NCI-H2171 (cell line): Measurements from ENCODE around the gene FGL2.
"Not testable (repeated sequence)": the region's sequence is repeated elsewhere in the genome, so short reads cannot be mapped to it uniquely, and the experiment has no call there.

Experiments
- DNase-seq: peaks from one replicate; lab custom pipeline; 2025; lab: John Stamatoyannopoulos, UW

Gene FGL2, protein sequence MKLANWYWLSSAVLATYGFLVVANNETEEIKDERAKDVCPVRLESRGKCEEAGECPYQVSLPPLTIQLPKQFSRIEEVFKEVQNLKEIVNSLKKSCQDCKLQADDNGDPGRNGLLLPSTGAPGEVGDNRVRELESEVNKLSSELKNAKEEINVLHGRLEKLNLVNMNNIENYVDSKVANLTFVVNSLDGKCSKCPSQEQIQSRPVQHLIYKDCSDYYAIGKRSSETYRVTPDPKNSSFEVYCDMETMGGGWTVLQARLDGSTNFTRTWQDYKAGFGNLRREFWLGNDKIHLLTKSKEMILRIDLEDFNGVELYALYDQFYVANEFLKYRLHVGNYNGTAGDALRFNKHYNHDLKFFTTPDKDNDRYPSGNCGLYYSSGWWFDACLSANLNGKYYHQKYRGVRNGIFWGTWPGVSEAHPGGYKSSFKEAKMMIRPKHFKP

GRCh38 chr7:77199013-77199966, at the start of gene FGL2:
Gene FGL2 (minus strand): TSS chr7:77199819. CDS start chr7:77199793, 26 bp downstream.
- peak; percentile 30 for DNase-seq

GRCh38 chr7:77248154-77248553, 48.5 kb upstream of the FGL2 start:
- no peak for DNase-seq

- peak; percentile 60 for DNase-seq
These were observed 47.7 kb upstream of the FGL2 start for GRCh38 chr7:77247206-77247850.

DNA sequence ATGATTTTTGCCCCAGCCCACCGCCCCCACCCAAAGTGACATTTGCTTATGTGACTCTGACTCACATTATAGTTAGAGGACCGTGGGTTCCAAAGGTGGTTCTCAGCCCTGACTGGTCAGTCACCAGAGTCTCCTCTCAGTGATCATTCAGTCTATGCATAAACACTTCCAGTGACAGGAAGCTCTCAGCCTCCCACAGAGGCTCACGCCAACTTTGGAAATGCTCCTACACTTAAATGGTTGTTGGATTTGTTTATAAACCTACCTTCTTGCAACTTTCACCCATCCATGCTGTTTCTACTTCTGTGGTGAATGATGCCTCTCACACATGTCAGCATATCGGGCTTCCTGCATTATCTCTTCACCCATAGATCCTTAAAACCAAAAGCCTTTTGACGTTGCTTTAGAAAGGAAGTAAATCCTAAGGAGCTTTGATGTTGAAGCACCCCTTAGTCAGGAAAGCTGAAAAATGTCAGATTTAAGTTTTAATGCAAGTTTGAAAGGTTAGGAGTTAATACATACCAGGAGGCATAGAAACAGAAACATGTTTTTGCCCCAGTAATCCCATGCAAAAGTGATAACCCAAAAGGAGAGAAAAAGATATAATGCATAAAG, 46.5 kb upstream of the FGL2 start:
- DNase-seq = no peak

DNA sequence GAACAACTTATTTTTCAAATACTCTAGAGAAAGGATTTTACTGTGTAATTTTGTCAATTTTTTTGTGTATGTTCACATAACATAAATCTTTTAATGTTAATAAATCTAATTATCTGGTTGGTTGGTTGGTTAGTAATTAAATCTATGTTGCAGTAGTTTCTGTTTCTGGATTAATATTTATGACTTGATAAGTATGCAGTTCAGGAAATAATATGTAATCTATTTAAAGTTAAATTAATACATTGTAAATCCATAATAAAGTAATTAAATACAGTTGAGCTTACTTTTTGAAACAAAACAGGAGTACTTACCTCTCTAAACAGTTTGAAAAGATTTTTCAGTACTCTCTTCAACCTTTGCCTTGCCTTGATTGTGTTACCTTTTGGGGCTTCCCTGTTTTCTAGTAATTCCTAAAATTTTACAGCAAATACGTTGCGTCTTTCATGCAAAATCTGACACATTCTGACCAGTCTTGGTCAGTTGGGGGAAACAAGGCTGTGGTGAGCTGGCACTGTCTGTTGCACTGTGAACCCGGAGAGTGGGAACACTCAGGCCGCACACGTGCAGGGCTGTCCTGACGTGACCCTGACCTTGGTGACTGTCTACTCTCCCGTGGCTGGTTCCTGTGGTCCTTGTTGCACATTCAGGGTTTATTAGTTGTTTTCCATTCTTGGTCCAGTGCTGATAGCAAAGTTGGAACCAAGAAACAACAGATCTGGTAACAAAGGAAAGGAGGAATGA, 45.6 kb upstream of the FGL2 start:
- DNase-seq = no peak

GRCh38 chr7:77244222-77244934, 44.8 kb upstream of the FGL2 start:
- DNase-seq = no peak

DNA sequence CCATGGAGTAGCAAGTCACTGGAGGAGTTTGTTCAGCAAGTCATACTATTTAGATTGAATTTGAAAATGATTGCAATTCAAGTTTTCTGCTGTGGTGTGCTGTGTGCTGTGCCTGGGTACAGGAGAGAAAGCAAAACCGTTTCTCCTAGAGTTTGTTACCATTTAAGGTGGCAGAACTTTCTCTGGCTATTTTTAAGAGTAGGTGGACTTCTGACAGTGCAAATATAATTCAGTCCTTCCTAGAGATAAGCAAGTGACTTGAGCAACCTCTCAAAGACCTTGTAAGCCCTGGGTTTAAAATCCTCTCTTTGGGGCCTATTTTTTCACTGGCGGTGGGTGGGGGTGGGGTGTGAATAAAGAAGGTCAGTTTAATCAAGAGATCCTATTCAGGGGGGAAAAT, 42.9 kb upstream of the FGL2 start:
- no peak for DNase-seq

DNA sequence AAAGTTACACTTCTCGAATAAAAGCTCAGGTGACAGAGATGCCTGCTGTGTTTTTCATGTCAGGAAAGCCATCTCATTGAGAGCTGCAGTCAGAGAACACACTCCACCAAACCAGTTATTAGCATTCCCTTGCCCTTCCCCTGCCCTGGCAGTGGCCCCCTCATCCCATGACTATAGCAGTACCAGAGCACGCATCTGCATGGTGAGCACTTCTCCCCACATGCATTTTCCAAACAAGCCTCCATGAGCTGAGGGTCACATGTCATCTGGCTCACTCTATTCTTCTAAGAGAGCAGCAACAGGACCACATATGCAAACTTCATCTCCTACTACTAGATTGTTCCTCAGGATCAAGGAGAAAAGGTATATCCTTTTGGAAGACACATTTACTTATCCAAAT, 42.4 kb upstream of the FGL2 start:
- no peak for DNase-seq

- DNase-seq = no peak
These were observed 39.9 kb upstream of the FGL2 start for GRCh38 chr7:77239471-77239870.

GRCh38 chr7:77238703-77239136, 39.1 kb upstream of the FGL2 start:
- DNase-seq = no peak

- DNase-seq = no peak
These were observed 35.7 kb upstream of the FGL2 start for GRCh38 chr7:77235276-77235675.

DNA sequence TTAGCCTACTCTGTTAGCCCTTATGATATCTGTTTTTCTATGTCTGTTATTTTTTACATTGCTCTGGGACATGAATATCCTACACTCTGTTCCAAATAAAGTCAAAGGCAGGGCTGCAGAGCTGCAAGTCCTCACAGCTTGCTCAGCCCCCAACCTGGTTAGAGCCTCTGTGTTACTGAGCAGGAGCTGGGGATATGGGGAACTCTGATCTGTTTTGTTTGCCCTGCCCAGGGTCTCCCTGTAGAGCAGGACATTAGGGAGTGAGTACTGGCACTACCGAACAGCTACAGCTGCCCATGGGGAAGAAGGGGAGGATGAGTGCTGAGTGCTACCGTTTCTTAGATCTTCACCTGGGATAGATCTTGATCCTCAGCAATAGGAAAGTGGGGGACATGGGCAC, 32.8 kb upstream of the FGL2 start:
- no peak for DNase-seq

GRCh38 chr7:77228795-77229194, 29.2 kb upstream of the FGL2 start:
- DNase-seq = not testable (repeated sequence)

GRCh38 chr7:77226357-77226839, 26.8 kb upstream of the FGL2 start:
- no peak for DNase-seq

DNA sequence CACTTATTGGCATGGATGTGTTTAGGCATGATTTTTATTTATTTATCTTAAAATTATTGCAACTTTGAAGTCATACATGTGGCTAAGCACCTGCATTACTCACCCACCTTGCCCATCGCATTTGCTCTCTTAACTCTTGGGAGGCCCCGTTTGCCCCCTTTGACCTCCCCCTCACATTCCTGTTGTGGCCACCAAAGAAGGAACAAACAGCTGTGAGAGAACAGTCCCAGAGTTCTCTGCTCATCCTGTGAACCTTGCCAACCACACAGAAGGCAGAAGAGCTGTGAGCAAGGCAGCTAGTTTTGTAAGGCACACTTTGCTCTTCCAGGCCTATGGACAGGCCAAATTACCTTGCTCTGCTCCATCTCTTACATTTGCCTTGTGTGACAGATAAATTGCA, 23.6 kb upstream of the FGL2 start:
- DNase-seq = no peak

DNA sequence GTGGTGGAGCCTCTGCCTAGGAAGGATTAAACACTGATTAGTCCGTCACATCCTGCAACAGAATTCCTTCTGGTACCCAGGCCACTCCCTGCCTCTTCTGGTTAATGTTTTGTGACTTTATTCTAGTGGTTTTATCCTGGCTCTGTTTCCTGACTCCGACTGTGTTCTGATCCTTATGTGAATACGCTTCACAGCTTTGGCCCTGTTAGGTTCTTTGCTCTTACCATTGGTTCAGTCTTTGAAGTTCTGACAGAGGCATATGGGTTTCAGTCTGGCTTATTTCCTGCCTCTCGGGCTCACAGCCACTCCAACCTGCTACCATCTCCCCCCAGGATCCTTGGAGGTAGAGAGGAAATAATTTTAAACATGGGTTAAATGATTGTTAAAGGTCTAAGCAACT, 23.2 kb upstream of the FGL2 start:
- no peak for DNase-seq

DNA sequence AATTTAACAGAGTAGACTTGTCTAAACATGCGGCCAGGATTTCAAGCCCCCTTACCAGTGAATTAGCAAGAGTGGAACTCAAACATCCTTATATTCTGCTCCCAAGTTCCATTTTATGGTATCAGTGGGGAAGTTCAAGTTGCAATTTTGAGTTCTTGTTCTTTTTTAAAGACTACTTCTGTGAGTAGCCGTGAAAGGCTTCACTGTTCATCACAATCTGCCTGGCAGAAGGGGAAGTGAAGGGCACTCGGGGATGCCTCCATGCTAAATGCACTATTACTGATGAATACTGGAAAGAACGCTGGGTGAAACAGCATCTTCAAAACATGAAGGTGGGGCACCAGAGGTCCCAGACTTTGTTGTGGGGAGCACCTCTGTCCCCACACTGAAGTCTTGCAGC, 22.4 kb upstream of the FGL2 start:
- DNase-seq = no peak

DNA sequence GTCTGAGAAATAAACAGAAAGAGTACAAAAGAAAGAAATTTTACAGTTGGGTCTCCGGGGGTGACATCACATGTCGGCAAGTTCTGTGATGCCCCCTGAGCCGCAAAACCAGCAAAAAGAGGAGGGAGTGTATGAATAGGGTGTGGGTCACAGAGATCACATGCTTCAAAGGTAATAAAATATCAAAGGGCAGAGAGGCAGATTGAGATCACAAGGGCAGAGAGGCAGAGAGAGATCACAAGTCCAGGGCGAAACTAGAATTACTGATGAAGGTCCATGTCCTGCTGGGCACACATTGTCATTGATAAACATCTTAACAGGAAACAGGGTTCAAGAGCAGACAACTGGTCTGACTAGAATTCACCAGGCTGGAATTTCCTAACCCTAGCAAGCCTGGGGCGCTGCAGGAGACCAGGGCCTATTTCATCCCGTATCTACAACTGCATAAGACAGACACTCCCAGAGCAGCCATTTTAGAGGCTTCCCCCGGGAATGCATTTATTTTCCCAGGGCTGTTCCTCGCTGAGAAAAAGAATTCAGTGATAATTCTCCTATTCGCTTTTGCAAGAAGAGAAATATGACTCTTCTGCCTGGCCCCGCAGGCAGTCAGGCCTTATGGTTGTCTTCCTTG, 20.2 kb upstream of the FGL2 start:
- DNase-seq = not testable (repeated sequence)

GRCh38 chr7:77217474-77218185, 18.0 kb upstream of the FGL2 start:
- DNase-seq = no peak
